ENCODE data around the gene RPL26. TPM values are rescaled to one million over a fixed set of nuclear protein-coding genes. Genes with fewer than 3 reads are reported as not detected.

Gene RPL26
- total RNA-seq, 6 donors from 2014 or later: 736 to 1,938 (median 1,066) TPM

GRCh38 chr17:8420041-8420934 is 37.3 kb upstream of the RPL26 start:
- TF ChIP-seq POLR2AphosphoS5 (IDR thresholded peaks at IDR 0.05) (peak; percentile 66 to 75), CTCF (IDR thresholded peaks at IDR 0.05) (no peak), EP300 (IDR thresholded peaks at IDR 0.05) (peak in 2 of 4 donors; percentile 59 to 78), POLR2A (IDR thresholded peaks at IDR 0.05) (no peak)
- ATAC-seq (ENCODE audit: low FRiP score in 2 of 2) (peak; percentile 87 to 88), DNase-seq (peak in 1 of 2 donors; percentile 83)
- H3K4me3 ChIP-seq: no peak overlapping the region
- 9 to 11% methylated on average over 5 of the region's 5 CpGs for WGBS, 2 donors
- peak overlapping the region; percentile 52 to 85 (median 66) for H3K27ac ChIP-seq
- no peaks in the 10 kb centered on the region for H3K27me3 ChIP-seq
- H3K9me3 ChIP-seq: no peaks in the 10 kb centered on the region
- no peaks in the 10 kb centered on the region for H3K36me3 ChIP-seq
- peaks cover 22 to 31% (median 27%) of the 10 kb centered on the region in 4 donors for H3K4me1 ChIP-seq

GRCh38 chr17:8419305-8419704 is 36.3 kb upstream of the RPL26 start:
- DNase-seq: no peak
- Histone ChIP-seq H3K27ac (peak overlapping the region; percentile 52 to 85 (median 66)), H3K36me3 (no peaks in the 10 kb centered on the region), H3K4me1 (peaks cover 22 to 31% (median 27%) of the 10 kb centered on the region in 4 donors), H3K27me3 (no peaks in the 10 kb centered on the region), H3K9me3 (no peaks in the 10 kb centered on the region), H3K4me3 (no peak overlapping the region)
- WGBS, 2 donors: 50% methylated on average over 1 of the region's 1 CpG
- no peak for ATAC-seq (ENCODE audit: low FRiP score in 2 of 2)
- TF ChIP-seq POLR2A (IDR thresholded peaks at IDR 0.05): no peak
- no peak for TF ChIP-seq POLR2AphosphoS5 (IDR thresholded peaks at IDR 0.05)
- no peak for TF ChIP-seq EP300 (IDR thresholded peaks at IDR 0.05)
- TF ChIP-seq CTCF (IDR thresholded peaks at IDR 0.05): no peak

- WGBS, 2 donors: 69 to 71% methylated on average over 1 of the region's 1 CpG
- Histone ChIP-seq H3K4me1 (peaks cover 22 to 31% (median 27%) of the 10 kb centered on the region in 4 donors), H3K9me3 (no peaks in the 10 kb centered on the region), H3K27ac (peak overlapping the region; percentile 41 to 85 (median 72)), H3K27me3 (no peaks in the 10 kb centered on the region), H3K4me3 (no peak overlapping the region), H3K36me3 (no peaks in the 10 kb centered on the region)
- no peak for ATAC-seq (ENCODE audit: low FRiP score in 2 of 2)
- TF ChIP-seq CTCF (IDR thresholded peaks at IDR 0.05): no peak
- no peak for TF ChIP-seq EP300 (IDR thresholded peaks at IDR 0.05)
- no peak for TF ChIP-seq POLR2A (IDR thresholded peaks at IDR 0.05)
- TF ChIP-seq POLR2AphosphoS5 (IDR thresholded peaks at IDR 0.05): no peak
- no peak for DNase-seq
These were observed 35.5 kb upstream of the RPL26 start for GRCh38 chr17:8418471-8418870.

- Histone ChIP-seq H3K27me3 (no peaks in the 10 kb centered on the region), H3K9me3 (no peaks in the 10 kb centered on the region), H3K4me3 (no peak overlapping the region), H3K27ac (peak overlapping the region; percentile 41 to 85 (median 72)), H3K36me3 (no peaks in the 10 kb centered on the region), H3K4me1 (peaks cover 24 to 33% (median 28%) of the 10 kb centered on the region in 4 donors)
- 61 to 73% methylated on average over 4 of the region's 4 CpGs for WGBS, 2 donors
- ATAC-seq (ENCODE audit: low FRiP score in 2 of 2) (no peak), DNase-seq (peak in 1 of 2 donors; percentile 65)
- TF ChIP-seq POLR2A (IDR thresholded peaks at IDR 0.05): peak in 1 of 4 donors; percentile 30
- no peak for TF ChIP-seq EP300 (IDR thresholded peaks at IDR 0.05)
- no peak for TF ChIP-seq CTCF (IDR thresholded peaks at IDR 0.05)
- peak; percentile 51 to 52 for TF ChIP-seq POLR2AphosphoS5 (IDR thresholded peaks at IDR 0.05)
These were observed 34.8 kb upstream of the RPL26 start for GRCh38 chr17:8417806-8418205.
